SH-SY5Y (cell line): ENCODE measurements around the gene COBL.

Experiments used
- GATA2 ChIP-seq: IDR thresholded peaks from 2 replicates; pipeline ENCODE4 v1.6.1; 2011; ENCODE audit warnings: mild to moderate bottlenecking, low read depth, low read length
- GATA3 ChIP-seq: IDR thresholded peaks from 2 replicates; pipeline ENCODE4 v1.6.1; 2011; ENCODE audit warnings: low read depth, mild to moderate bottlenecking, low read length, moderate library complexity

COBL gene

GRCh38 chr7:51316262-51316665 is 345 bp downstream of the COBL start:
- TF ChIP-seq GATA3 (no peak), GATA2 (no peak)

- no peak for TF ChIP-seq GATA3
Observed at GRCh38 chr7:51315393-51316261, 982 bp downstream of the COBL start.

- TF ChIP-seq GATA2 (no peak), GATA3 (no peak)
Observed at GRCh38 chr7:51314726-51315125, 1.9 kb downstream of the COBL start.

- no peak for TF ChIP-seq GATA2
- TF ChIP-seq GATA3 = no peak
Observed at GRCh38 chr7:51313738-51314425, 2.7 kb downstream of the COBL start.

- TF ChIP-seq GATA2 = no peak
- no peak for TF ChIP-seq GATA3
Observed at GRCh38 chr7:51312951-51313737, 3.5 kb downstream of the COBL start.

GRCh38 chr7:51311166-51311565 is 5.4 kb downstream of the COBL start:
- TF ChIP-seq GATA2 = no peak
- no peak for TF ChIP-seq GATA3

GRCh38 chr7:51310131-51310583 is 6.5 kb downstream of the COBL start:
- TF ChIP-seq GATA3 (no peak), GATA2 (no peak)

- no peak for TF ChIP-seq GATA3
- no peak for TF ChIP-seq GATA2
Observed at GRCh38 chr7:51309361-51310130, 7.1 kb downstream of the COBL start.

GRCh38 chr7:51308696-51309095 is 7.9 kb downstream of the COBL start:
- TF ChIP-seq GATA3 (no peak), GATA2 (no peak)

GRCh38 chr7:51308265-51308664 is 8.3 kb downstream of the COBL start:
- TF ChIP-seq GATA2 (no peak), GATA3 (no peak)

- TF ChIP-seq GATA2 (no peak), GATA3 (no peak)
Observed at GRCh38 chr7:51307651-51308210, 8.9 kb downstream of the COBL start.

GRCh38 chr7:51306761-51307160 is 9.8 kb downstream of the COBL start:
- TF ChIP-seq GATA3 (no peak), GATA2 (no peak)

- no peak for TF ChIP-seq GATA2
- no peak for TF ChIP-seq GATA3
Observed at GRCh38 chr7:51304729-51305128, 11.9 kb downstream of the COBL start.
